HEK293 (cell line): Measurements from ENCODE around the gene LRPPRC.

Source experiments
- CTCF ChIA-PET: fragments of 350-600 bp; formaldehyde crosslinking; extraction: SDS; loops from one replicate; lab custom pipeline; 2021; ENCODE audit warnings: antibody characterized with exemption; lab: Yijun Ruan, JAX
- POLR2A ChIA-PET: fragments of 300-600 bp; formaldehyde crosslinking; extraction: SDS; loops from one replicate; lab custom pipeline; 2020; ENCODE audit warnings: antibody characterized with exemption, inconsistent platforms; lab: Yijun Ruan, JAX
- H3K27ac ChIP-seq: fragments of 200-500 bp; sonication (Bioruptor generic); 2 replicates; pipeline ENCODE4 v1.5.1; 2014; ENCODE audit warnings: low read depth, low read length, control low read depth, inconsistent platforms; ENCODE audit errors: extremely low read depth
- H3K36me3 ChIP-seq, 2 experiments: fragments of 200-500 bp in 1 of 2; sonication (Bioruptor generic) in 1 of 2; 1 replicate in 1 of 2; 2 replicates in 1 of 2; pipeline ENCODE4 v1.5.1; 2014 to 2017; ENCODE audit warnings: inconsistent platforms in 2 of 2, low read length in 2 of 2; ENCODE audit not compliant: control insufficient read depth in 2 of 2, insufficient read depth in 1 of 2
- H3K4me1 ChIP-seq: fragments of 200-500 bp; sonication (Bioruptor generic); 2 replicates; pipeline ENCODE4 v1.5.1; 2014; ENCODE audit warnings: mild to moderate bottlenecking, low read length, inconsistent platforms; ENCODE audit not compliant: control insufficient read depth, insufficient read depth
- H3K4me3 ChIP-seq: 2 replicates; pipeline ENCODE4 v1.5.1; 2011; ENCODE audit warnings: low read depth, mild to moderate bottlenecking, control low read depth, low read length, moderate library complexity
- H3K9me3 ChIP-seq: fragments of 200-500 bp; sonication (Bioruptor generic); 2 replicates; pipeline ENCODE4 v1.5.1; 2014; ENCODE audit warnings: low read depth, low read length, inconsistent platforms; ENCODE audit not compliant: control insufficient read depth, insufficient read depth
- HOXA7 ChIP-seq: sonication (generic); formaldehyde crosslinking; IDR thresholded peaks from 2 replicates; pipeline ENCODE4 v1.8.1; 2022; ENCODE audit warnings: missing genetic modification reagents, borderline replicate concordance
- HOXD13 ChIP-seq: sonication (generic); formaldehyde crosslinking; IDR thresholded peaks from 2 replicates; pipeline ENCODE4 v1.8.0; 2022; ENCODE audit warnings: missing genetic modification reagents, borderline replicate concordance
- IKZF3 ChIP-seq: fragments of 450-650 bp; IDR thresholded peaks from 2 replicates; pipeline ENCODE4 v1.5.0; 2018; ENCODE audit warnings: missing biosample characterization, mild to moderate bottlenecking, missing genetic modification characterization, moderate library complexity
- MYNN ChIP-seq: fragments of 450-650 bp; formaldehyde crosslinking; IDR thresholded peaks from 2 replicates; pipeline ENCODE4 v1.5.1; 2016; ENCODE audit warnings: missing biosample characterization, missing genetic modification characterization, borderline replicate concordance
- MZF1 ChIP-seq: fragments of 450-650 bp; formaldehyde crosslinking; IDR thresholded peaks from 2 replicates; pipeline ENCODE4 v1.5.1; 2017; ENCODE audit warnings: missing biosample characterization, missing genetic modification characterization, borderline replicate concordance
- SALL2 ChIP-seq: fragments of 450-650 bp; formaldehyde crosslinking; IDR thresholded peaks from 2 replicates; pipeline ENCODE4 v1.5.0; 2017; ENCODE audit warnings: missing biosample characterization, mild to moderate bottlenecking, missing genetic modification characterization, borderline replicate concordance
- SETDB1 ChIP-seq: IDR thresholded peaks from one replicate; pipeline ENCODE4 v1.6.1; 2017; ENCODE audit warnings: mild to moderate bottlenecking, low read length, moderate library complexity, mixed read lengths; ENCODE audit not compliant: insufficient read length
- TSHZ1 ChIP-seq: fragments of 450-650 bp; formaldehyde crosslinking; IDR thresholded peaks from 2 replicates; pipeline ENCODE4 v1.5.1; 2016; ENCODE audit warnings: missing biosample characterization, missing genetic modification characterization, borderline replicate concordance
- YY2 ChIP-seq: fragments of 450-650 bp; formaldehyde crosslinking; IDR thresholded peaks from 2 replicates; pipeline ENCODE4 v1.5.1; 2016; ENCODE audit warnings: missing biosample characterization, missing genetic modification characterization
- ZBTB48 ChIP-seq: fragments of 450-650 bp; formaldehyde crosslinking; IDR thresholded peaks from 2 replicates; pipeline ENCODE4 v1.5.1; 2016; ENCODE audit warnings: missing biosample characterization, missing genetic modification characterization
- ZNF175 ChIP-seq: fragments of 450-650 bp; formaldehyde crosslinking; IDR thresholded peaks from 2 replicates; pipeline ENCODE4 v1.5.1; 2016; ENCODE audit warnings: missing biosample characterization, missing genetic modification characterization
- ZNF184 ChIP-seq: fragments of 450-650 bp; IDR thresholded peaks from 2 replicates; pipeline ENCODE4 v1.5.1; 2018; ENCODE audit warnings: missing biosample characterization, mild to moderate bottlenecking, missing genetic modification characterization
- ZNF221 ChIP-seq: fragments of 450-650 bp; formaldehyde crosslinking; IDR thresholded peaks from 2 replicates; pipeline ENCODE4 v1.5.1; 2017; ENCODE audit warnings: missing biosample characterization, missing genetic modification characterization, borderline replicate concordance
- ZNF23 ChIP-seq: fragments of 450-650 bp; formaldehyde crosslinking; IDR thresholded peaks from 2 replicates; pipeline ENCODE4 v1.5.1; 2016; ENCODE audit warnings: missing biosample characterization, missing genetic modification characterization, borderline replicate concordance
- ZNF324 ChIP-seq: fragments of 450-650 bp; formaldehyde crosslinking; IDR thresholded peaks from 2 replicates; pipeline ENCODE4 v1.5.1; 2016; ENCODE audit warnings: missing biosample characterization, missing genetic modification characterization
- ZNF354C ChIP-seq: fragments of 450-650 bp; formaldehyde crosslinking; IDR thresholded peaks from 2 replicates; pipeline ENCODE4 v1.5.1; 2016; ENCODE audit warnings: missing biosample characterization, missing genetic modification characterization, low read depth, borderline replicate concordance
- ZNF362 ChIP-seq: fragments of 450-650 bp; formaldehyde crosslinking; IDR thresholded peaks from 2 replicates; pipeline ENCODE4 v1.5.1; 2016; ENCODE audit warnings: missing biosample characterization, missing genetic modification characterization
- ZNF366 ChIP-seq: fragments of 450-650 bp; formaldehyde crosslinking; conservative IDR thresholded peaks from 2 replicates; pipeline ENCODE4 v1.5.1; 2016; ENCODE audit warnings: missing biosample characterization, missing genetic modification characterization
- ZNF610 ChIP-seq: fragments of 450-650 bp; formaldehyde crosslinking; IDR thresholded peaks from 2 replicates; pipeline ENCODE4 v1.5.1; 2016; ENCODE audit warnings: missing biosample characterization, missing genetic modification characterization, borderline replicate concordance
- ZNF654 ChIP-seq: fragments of 450-650 bp; formaldehyde crosslinking; IDR thresholded peaks from 2 replicates; pipeline ENCODE4 v1.5.1; 2016; ENCODE audit warnings: low read depth, missing biosample characterization, missing genetic modification characterization

LRPPRC gene

GRCh38 chr2:43931293-43931692, 64.5 kb downstream of the LRPPRC start:
- no peak overlapping the region for H3K4me3 ChIP-seq
- POLR2A ChIA-PET, result no interaction called here
- H3K36me3 ChIP-seq, result peaks cover 27 to 71% of the 10 kb centered on the region in 2 experiments
- no peaks in the 10 kb centered on the region for H3K9me3 ChIP-seq
- no peak overlapping the region for H3K27ac ChIP-seq
- TF ChIP-seq YY2 (tag by site-specific recombination) (no peak), MYNN (tag by site-specific recombination) (no peak), SETDB1 (no peak), MZF1 (tag by site-specific recombination) (no peak), SALL2 (tag by site-specific recombination) (no peak), HOXA7 (CRISPR knock-in tag) (no peak), ZNF354C (tag by site-specific recombination) (no peak), ZNF23 (tag by site-specific recombination) (no peak), IKZF3 (tag by site-specific recombination) (no peak), ZNF366 (tag by site-specific recombination) (no peak), ZBTB48 (tag by site-specific recombination) (no peak), ZNF610 (tag by site-specific recombination) (no peak), ZNF654 (tag by site-specific recombination) (no peak), HOXD13 (CRISPR knock-in tag) (no peak), ZNF362 (tag by site-specific recombination) (no peak), ZNF184 (tag by site-specific recombination) (no peak), TSHZ1 (tag by site-specific recombination) (no peak), ZNF175 (tag by site-specific recombination) (no peak)
- CTCF ChIA-PET, result interaction anchor here (1.4 kb wide), 1 partner anchor 28 kb away, joined by 4 read pairs; no protein-coding TSS in a partner anchor
- no peaks in the 10 kb centered on the region for H3K4me1 ChIP-seq

GRCh38 chr2:43927442-43927841, 68.3 kb downstream of the LRPPRC start:
- no peak overlapping the region for H3K27ac ChIP-seq
- H3K36me3 ChIP-seq, result peaks cover 19 to 79% of the 10 kb centered on the region in 2 experiments
- no peak overlapping the region for H3K4me3 ChIP-seq
- ChIA-PET CTCF (no interaction called here), POLR2A (no interaction called here)
- no peaks in the 10 kb centered on the region for H3K9me3 ChIP-seq
- TF ChIP-seq ZNF221 (tag by site-specific recombination), result no peak
- no peak for TF ChIP-seq ZNF324 (tag by site-specific recombination)
- TF ChIP-seq, all 188 proteins: peak for 0
- H3K4me1 ChIP-seq, result no peaks in the 10 kb centered on the region
